ENCODE measurements around the gene GP1BA. TPM values are rescaled to one million over a fixed set of nuclear protein-coding genes. Genes with fewer than 3 reads are reported as not detected.

Gene GP1BA
- total and polyA plus RNA-seq, 10 of the 15 experiments (the other 5 are each of a cell fraction or from before 2014, with no cell fraction given): 0.04 to 0.67 (median 0.28) TPM; not detected in 1

GRCh38 chr17:4940555-4941318 is 8.7 kb downstream of the GP1BA start:
- in situ Hi-C loops (cut with MboI) (no loop called here), intact Hi-C loops (cut with micrococcal nuclease; ENCODE audit: unreplicated experiment) (loop anchor here (5.0 kb wide), 1 partner anchor 297 kb away; no protein-coding TSS in a partner anchor)
- ChIA-PET POLR2A (interaction anchor here (1.0 to 17.5 kb wide), 9 partner anchors 8 to 56 kb away, joined by 3 to 272 read pairs (median 8); partner anchors contain the start of genes CAMTA2, ENO3, INCA1 and KIF1C), SMC1A (ENCODE audit: uncharacterized antibody, unreplicated experiment) (interaction anchor here (0.9 to 4.5 kb wide), 9 partner anchors 12 to 316 kb away, joined by 3 to 38 read pairs (median 4); partner anchors contain the start of genes CAMTA2, CHRNE, ENO3 and SPAG7), RAD21 (ENCODE audit: unreplicated experiment) (interaction anchor here (0.8 to 2.8 kb wide), 11 partner anchors 8 to 385 kb away, joined by 3 to 31 read pairs (median 6); partner anchors contain the start of genes ARRB2, CHRNE, ENO3 and INCA1), CTCF (interaction anchor here (1.1 to 3.5 kb wide), 4 partner anchors 13 to 31 kb away, joined by 4 to 28 read pairs (median 11); partner anchors contain the start of gene SPAG7)
- Histone ChIP-seq H3K9ac (ENCODE audit: control insufficient read depth, insufficient read depth, low read length) (peak overlapping the region; percentile 98), H3K9me3 (replicated peaks; ENCODE audit: control insufficient read depth, insufficient read depth, low read length) (no peaks in the 10 kb centered on the region), H3K36me3 (ENCODE audit: control insufficient read depth in 2 of 2, insufficient read depth in 2 of 2, low read length in 1 of 2) (peaks cover 14 to 28% of the 10 kb centered on the region in 2 experiments), H3K79me2 (ENCODE audit: control insufficient read depth, insufficient read depth, low read length) (peaks cover 75% of the 10 kb centered on the region), H2AFZ (ENCODE audit: control insufficient read depth, low read depth, low read length) (peak overlapping the region; percentile 45), H3K4me1 (ENCODE audit: control insufficient read depth, insufficient read depth, low read length) (peaks cover 46% of the 10 kb centered on the region), H4K20me1 (ENCODE audit: control insufficient read depth, insufficient read depth) (no peaks in the 10 kb centered on the region; the same call in 1 of the 2 replicates), H3K27ac (ENCODE audit: control insufficient read depth, insufficient read depth) (peak overlapping the region; percentile 97), H3K4me2 (ENCODE audit: control insufficient read depth, insufficient read depth) (peak overlapping the region; percentile 55), H3K4me3 (peak overlapping the region; percentile 85), H3K27me3 (replicated peaks in 1 of 2; ENCODE audit: control insufficient read depth in 2 of 2, insufficient read depth in 2 of 2, low read length in 1 of 2) (no peaks in the 10 kb centered on the region)
- BruUV-seq (replicated peaks): TSS peak; percentile 78
- ATAC-seq (no peak), DNase-seq (ENCODE audit: low read depth, low spot score) (no peak), FAIRE-seq (peak; percentile 18)
- WGBS (ENCODE audit: insufficient coverage, insufficient replicate concordance, low lambda C conversion rate, missing lambda C conversion rate): under 1% methylated on average over 29 of the region's 29 CpGs
- TF ChIP-seq MYB (IDR thresholded peaks at IDR 0.05; ENCODE audit: borderline replicate concordance, low read depth, low read length) (no peak), POLR2A (IDR thresholded peaks at IDR 0.05; ENCODE audit: low read depth, low read length) (peak; percentile 71), ETV6 (conservative IDR thresholded peaks at IDR 0.05 in 1 of 2, IDR thresholded peaks at IDR 0.05 in 1 of 2; ENCODE audit: borderline replicate concordance in 1 of 2, low read depth in 1 of 2) (no peak), MTA3 (IDR thresholded peaks at IDR 0.05; ENCODE audit: borderline replicate concordance, low read length) (no peak), MTA2 (IDR thresholded peaks at IDR 0.05; ENCODE audit: low read depth) (0 out of 2 replicates have a peak, but pooled peaks have one; percentile 17), GATAD2B (conservative IDR thresholded peaks at IDR 0.05; ENCODE audit: low read depth) (peak; percentile 31; the same call in 1 of the 2 replicates), IKZF1 (conservative IDR thresholded peaks at IDR 0.05) (peak; percentile 53), POLR2AphosphoS5 (IDR thresholded peaks at IDR 0.05; ENCODE audit: low read length) (peak; percentile 15; the same call in 1 of the 2 replicates), WRNIP1 (IDR thresholded peaks at IDR 0.05; ENCODE audit: borderline replicate concordance, low read depth, low read length) (no peak; the same call in 1 of the 2 replicates), ZNF207 (IDR thresholded peaks at IDR 0.05; ENCODE audit: borderline replicate concordance) (no peak), ZBTB40 (IDR thresholded peaks at IDR 0.05; ENCODE audit: borderline replicate concordance) (peak; percentile 34; the same call in 1 of the 2 replicates), NRF1 (conservative IDR thresholded peaks at IDR 0.05; ENCODE audit: low read depth, low read length) (no peak), NKRF (conservative IDR thresholded peaks at IDR 0.05) (peak; percentile 64; the same call in 1 of the 2 replicates)
